ENCODE results near the gene PARP16.

The PARP16 gene

GRCh38 chr15:65209701-65210643 is 76.7 kb downstream of the PARP16 start:
- peaks cover 6 to 33% (median 21%) of the 10 kb centered on the region in 5 donors for H3K4me1 ChIP-seq (ENCODE audit: control insufficient read depth in 5 of 5, insufficient read depth in 5 of 5, low read length in 5 of 5)
- no peak overlapping the region for H3K9ac ChIP-seq (ENCODE audit: low read length in 5 of 5)
- H3K9me3 ChIP-seq (ENCODE audit: control insufficient read depth in 5 of 5, low read length in 5 of 5): no peaks in the 10 kb centered on the region
- H3K36me3 ChIP-seq (ENCODE audit: control insufficient read depth in 5 of 5, insufficient read depth in 5 of 5, low read length in 5 of 5): no peaks in the 10 kb centered on the region
- no peaks in the 10 kb centered on the region for H3K27me3 ChIP-seq (ENCODE audit: control insufficient read depth in 5 of 5, insufficient read depth in 4 of 5, low read length in 5 of 5)
- H3K4me3 ChIP-seq (ENCODE audit: low read depth in 1 of 5, low read length in 5 of 5): peak overlapping the region in 2 of 5 donors; percentile 45 to 47
- peak overlapping the region; percentile 30 for H3K27ac ChIP-seq (ENCODE audit: low read depth, low read length)

DNA sequence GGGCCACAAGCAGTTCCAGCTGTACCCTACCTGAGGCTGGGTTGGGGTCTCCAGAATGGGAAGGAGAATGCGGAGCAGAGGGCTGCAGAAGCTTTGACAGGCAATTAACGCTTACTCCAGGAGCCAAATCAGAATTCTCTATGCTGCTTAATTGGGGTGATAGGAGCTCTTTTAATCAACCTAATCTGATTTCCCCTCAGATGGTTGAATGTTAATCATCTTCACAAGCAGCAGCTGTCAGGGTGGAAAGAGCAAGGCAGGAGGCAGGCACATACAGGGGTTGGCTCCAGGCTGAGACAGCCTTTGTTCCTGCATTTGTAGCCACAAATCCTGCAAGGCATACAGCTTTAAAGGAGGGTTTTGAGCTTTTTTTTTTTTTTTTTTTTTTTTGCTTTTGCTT is 78.0 kb downstream of the PARP16 start:
- no peaks in the 10 kb centered on the region for H3K27me3 ChIP-seq (ENCODE audit: control insufficient read depth in 5 of 5, insufficient read depth in 4 of 5, low read length in 5 of 5)

More for the DNA sequence above, 78.0 kb downstream of the PARP16 start:
- no peak overlapping the region for H3K4me3 ChIP-seq (ENCODE audit: low read depth in 1 of 5, low read length in 5 of 5)
- peaks cover 6 to 29% (median 20%) of the 10 kb centered on the region in 5 donors for H3K4me1 ChIP-seq (ENCODE audit: control insufficient read depth in 5 of 5, insufficient read depth in 5 of 5, low read length in 5 of 5)
- H3K27ac ChIP-seq (ENCODE audit: low read depth, low read length): no peak overlapping the region
- no peak overlapping the region for H3K9ac ChIP-seq (ENCODE audit: low read length in 5 of 5)
- no peaks in the 10 kb centered on the region for H3K9me3 ChIP-seq (ENCODE audit: control insufficient read depth in 5 of 5, low read length in 5 of 5)
- no peaks in the 10 kb centered on the region for H3K36me3 ChIP-seq (ENCODE audit: control insufficient read depth in 5 of 5, insufficient read depth in 5 of 5, low read length in 5 of 5)

Data from subcutaneous abdominal adipose tissue (tissue), 5 donors.